Nephron progenitor cell (in vitro differentiated cells): ENCODE measurements around the gene RASL10B.

Source experiments
- DNase-seq: peaks from one replicate; pipeline ENCODE4 v3.0.0; 2021
- H3K27ac Mint-ChIP-seq: 2 replicates; pipeline ENCODE4 v1.8.0; 2021; ENCODE audit warnings: mild to moderate bottlenecking, moderate library complexity, mixed read lengths
- H3K27me3 Mint-ChIP-seq: 2 replicates; pipeline ENCODE4 v1.8.0; 2021; ENCODE audit warnings: mild to moderate bottlenecking, low read depth, mixed read lengths; ENCODE audit not compliant: poor library complexity
- H3K36me3 Mint-ChIP-seq: 2 replicates; pipeline ENCODE4 v1.8.0; 2021; ENCODE audit warnings: low read depth, mixed read lengths
- H3K4me1 Mint-ChIP-seq: 2 replicates; pipeline ENCODE4 v1.8.0; 2021; ENCODE audit warnings: mixed read lengths
- H3K4me3 Mint-ChIP-seq: 2 replicates; pipeline ENCODE4 v1.8.0; 2021; ENCODE audit warnings: mild to moderate bottlenecking, moderate library complexity, mixed read lengths
- H3K9me3 Mint-ChIP-seq: 2 replicates; pipeline ENCODE4 v1.8.0; 2021; ENCODE audit warnings: mild to moderate bottlenecking, moderate library complexity, mixed read lengths
- TF ChIP-seq, protein P1 (sequence below): fragments of 200-600 bp; sonication (generic); IDR thresholded peaks from 2 replicates; pipeline ENCODE4 v1.5.0; 2021; ENCODE audit warnings: antibody characterized with exemption

The RASL10B gene

DNA sequence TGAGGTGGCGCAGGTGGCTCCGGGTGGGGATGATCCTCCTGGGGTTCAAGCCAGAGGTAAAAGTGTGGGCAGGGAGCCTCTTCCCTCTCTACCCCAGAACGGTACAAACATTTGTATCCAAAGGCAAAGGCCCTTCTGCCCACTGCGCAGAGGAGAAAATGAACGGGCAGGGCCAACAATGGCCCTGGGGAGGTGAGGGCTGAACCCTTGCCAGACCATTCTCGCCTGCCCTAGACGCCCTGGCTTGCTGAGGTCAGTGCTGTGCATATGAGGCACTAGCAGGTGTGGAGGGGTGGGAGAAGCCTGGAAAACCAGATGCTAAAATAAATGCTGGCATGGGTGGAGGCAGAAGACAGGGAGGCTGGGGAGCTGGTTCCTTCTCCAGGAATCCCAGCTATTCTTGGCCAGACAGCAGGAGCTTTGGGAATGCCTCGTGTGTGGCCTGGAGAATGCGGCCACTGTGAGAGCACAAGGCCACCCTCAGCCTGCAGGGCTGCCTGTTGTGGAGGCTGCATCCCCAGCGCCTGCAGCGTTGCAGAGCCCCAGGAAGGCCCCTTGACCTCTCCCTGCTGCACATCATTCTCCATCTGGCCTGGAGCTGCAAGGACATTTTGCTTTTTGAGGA lies 33.8 kb downstream of the RASL10B start:
- TF ChIP-seq, protein P1, sequence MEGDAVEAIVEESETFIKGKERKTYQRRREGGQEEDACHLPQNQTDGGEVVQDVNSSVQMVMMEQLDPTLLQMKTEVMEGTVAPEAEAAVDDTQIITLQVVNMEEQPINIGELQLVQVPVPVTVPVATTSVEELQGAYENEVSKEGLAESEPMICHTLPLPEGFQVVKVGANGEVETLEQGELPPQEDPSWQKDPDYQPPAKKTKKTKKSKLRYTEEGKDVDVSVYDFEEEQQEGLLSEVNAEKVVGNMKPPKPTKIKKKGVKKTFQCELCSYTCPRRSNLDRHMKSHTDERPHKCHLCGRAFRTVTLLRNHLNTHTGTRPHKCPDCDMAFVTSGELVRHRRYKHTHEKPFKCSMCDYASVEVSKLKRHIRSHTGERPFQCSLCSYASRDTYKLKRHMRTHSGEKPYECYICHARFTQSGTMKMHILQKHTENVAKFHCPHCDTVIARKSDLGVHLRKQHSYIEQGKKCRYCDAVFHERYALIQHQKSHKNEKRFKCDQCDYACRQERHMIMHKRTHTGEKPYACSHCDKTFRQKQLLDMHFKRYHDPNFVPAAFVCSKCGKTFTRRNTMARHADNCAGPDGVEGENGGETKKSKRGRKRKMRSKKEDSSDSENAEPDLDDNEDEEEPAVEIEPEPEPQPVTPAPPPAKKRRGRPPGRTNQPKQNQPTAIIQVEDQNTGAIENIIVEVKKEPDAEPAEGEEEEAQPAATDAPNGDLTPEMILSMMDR, result no peak
- peaks cover 19% of the 10 kb centered on the region for H3K4me1 Mint-ChIP-seq
- H3K27me3 Mint-ChIP-seq, result peaks cover 26% of the 10 kb centered on the region
- H3K36me3 Mint-ChIP-seq, result no peaks in the 10 kb centered on the region
- H3K9me3 Mint-ChIP-seq, result no peaks in the 10 kb centered on the region
- peak overlapping the region; percentile 84 for H3K4me3 Mint-ChIP-seq
- DNase-seq, result no peak
- no peak overlapping the region for H3K27ac Mint-ChIP-seq

DNA sequence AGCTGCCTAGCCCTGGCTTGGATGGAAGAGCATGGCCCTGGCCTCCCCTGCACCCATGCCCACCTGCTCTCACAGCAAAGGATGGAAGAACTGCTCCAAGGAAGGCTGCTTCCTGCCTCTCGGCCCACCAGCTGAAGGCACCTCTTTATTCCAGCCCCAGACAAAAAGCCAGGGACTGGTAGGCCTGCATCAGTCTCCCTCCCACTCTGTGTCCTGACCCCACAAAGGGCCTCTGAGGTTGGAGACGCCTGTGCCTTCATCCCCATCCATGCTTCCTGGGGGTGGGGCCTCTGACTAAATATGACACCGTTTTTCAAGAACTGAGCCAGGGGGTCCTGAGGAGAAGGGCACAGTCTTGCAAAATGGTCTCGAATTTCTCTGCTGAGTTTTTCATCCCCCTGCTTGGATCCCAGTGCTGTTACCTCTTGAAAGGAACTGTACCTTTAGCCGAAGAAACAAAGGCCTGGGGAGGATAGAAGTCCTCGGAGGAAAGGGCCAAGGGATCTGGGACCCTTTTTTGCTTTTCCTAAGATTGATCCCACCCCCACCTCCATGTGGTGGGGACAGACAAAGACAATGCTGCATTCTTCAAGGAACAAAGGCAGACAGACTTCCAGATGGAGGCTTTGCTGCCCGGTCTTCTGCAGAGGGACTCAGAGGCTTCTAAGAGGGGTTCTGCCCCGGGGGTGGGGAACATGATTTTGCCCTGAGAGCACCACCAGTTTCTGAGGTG lies 34.5 kb downstream of the RASL10B start:
- TF ChIP-seq, protein P1, result no peak
- no peaks in the 10 kb centered on the region for H3K36me3 Mint-ChIP-seq
- H3K4me1 Mint-ChIP-seq, result peaks cover 19% of the 10 kb centered on the region
- H3K4me3 Mint-ChIP-seq, result peak overlapping the region; percentile 40
- no peak overlapping the region for H3K27ac Mint-ChIP-seq
- DNase-seq, result no peak
- H3K9me3 Mint-ChIP-seq, result no peaks in the 10 kb centered on the region
- H3K27me3 Mint-ChIP-seq, result peaks cover 33% of the 10 kb centered on the region

GRCh38 chr17:35766489-35766877 lies 35.0 kb downstream of the RASL10B start:
- Mint-ChIP-seq H3K4me1 (peaks cover 19% of the 10 kb centered on the region), H3K36me3 (no peaks in the 10 kb centered on the region), H3K4me3 (no peak overlapping the region), H3K9me3 (no peaks in the 10 kb centered on the region), H3K27me3 (peaks cover 35% of the 10 kb centered on the region), H3K27ac (no peak overlapping the region)
- DNase-seq, result no peak
- TF ChIP-seq, protein P1, result no peak

DNA sequence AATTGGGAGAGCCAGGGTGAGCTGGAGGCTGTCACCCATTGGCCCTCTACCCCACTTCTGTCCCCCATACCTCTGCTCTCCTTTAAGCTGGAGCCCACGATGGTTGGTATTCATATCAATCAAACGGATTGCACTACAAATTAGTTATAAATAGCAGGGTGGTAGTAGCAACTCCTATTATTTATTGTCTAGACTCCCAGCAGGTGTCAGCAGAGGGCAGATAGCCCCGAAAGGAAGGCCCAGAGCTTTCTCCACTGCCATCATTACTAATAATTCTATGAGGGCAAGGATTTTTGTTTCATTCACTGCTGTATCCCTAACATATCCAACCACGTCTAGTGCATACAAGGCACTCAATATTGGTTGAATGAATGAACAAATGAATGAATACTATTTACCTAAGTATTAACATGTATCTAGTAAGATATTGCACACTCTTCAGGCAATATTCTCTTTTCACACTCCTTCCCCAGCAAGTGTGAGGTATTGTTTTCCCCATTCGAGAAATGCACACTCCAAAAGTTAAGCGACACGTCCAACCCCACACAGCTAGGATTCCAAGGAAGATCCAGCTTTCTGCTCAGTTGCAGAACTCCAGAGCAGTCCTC lies 35.6 kb downstream of the RASL10B start:
- Mint-ChIP-seq H3K4me3 (no peak overlapping the region), H3K4me1 (peaks cover 19% of the 10 kb centered on the region), H3K36me3 (no peaks in the 10 kb centered on the region), H3K27me3 (peaks cover 35% of the 10 kb centered on the region), H3K27ac (no peak overlapping the region), H3K9me3 (no peaks in the 10 kb centered on the region)
- TF ChIP-seq, protein P1, result peak; percentile 33
- DNase-seq, result no peak

GRCh38 chr17:35768797-35769196 lies 37.4 kb downstream of the RASL10B start:
- Mint-ChIP-seq H3K9me3 (no peaks in the 10 kb centered on the region), H3K36me3 (no peaks in the 10 kb centered on the region), H3K27me3 (peaks cover 32% of the 10 kb centered on the region), H3K27ac (no peak overlapping the region), H3K4me1 (peaks cover 32% of the 10 kb centered on the region), H3K4me3 (no peak overlapping the region)
- TF ChIP-seq, protein P1, result no peak
- DNase-seq, result no peak
